H1 (cell line): ENCODE measurements around the gene TJP2. TPM values are rescaled to one million over a fixed set of nuclear protein-coding genes. Genes with fewer than 3 reads are reported as not detected.

Source experiments
- CTCF ChIA-PET: fragments of 300-600 bp; sonication (Branson Sonifier 250); formaldehyde crosslinking; loops from one replicate; lab custom pipeline; 2021; ENCODE audit not compliant: partially characterized antibody; lab: Charles Lee
- POLR2A ChIA-PET: fragments of 300-600 bp; sonication (Branson Sonifier 250); formaldehyde crosslinking; loops from one replicate; lab custom pipeline; 2021; ENCODE audit warnings: inconsistent platforms; ENCODE audit not compliant: partially characterized antibody; lab: Charles Lee
- DNase-seq, 2 experiments: peaks; one replicate each; pipeline versions ENCODE4 v3.0.0 to v3.0.0-alpha.2; 2010 to 2022; ENCODE audit warnings: low spot score in 2 of 2, low read depth in 1 of 2, mixed read lengths in 1 of 2
- FAIRE-seq: peaks from 2 replicates; lab custom pipeline; 2011; peaks lifted over from hg19 to GRCh38; lab: Jason Lieb, UNC
- H2AFZ ChIP-seq: 2 replicates; pipeline ENCODE4 v1.8.1; 2012; ENCODE audit warnings: low read length, inconsistent platforms
- H2AK5ac ChIP-seq: 2 replicates; pipeline ENCODE4 v1.6.1; 2013; ENCODE audit warnings: low read depth, low read length
- H2BK120ac ChIP-seq: replicated peaks from 2 replicates; pipeline ENCODE3; 2013; ENCODE audit warnings: low read depth, low read length, inconsistent platforms
- H2BK12ac ChIP-seq: 2 replicates; pipeline ENCODE4 v1.6.1; 2013; ENCODE audit warnings: low read depth, low read length
- H2BK15ac ChIP-seq: 2 replicates; pipeline ENCODE4 v1.6.1; 2013; ENCODE audit warnings: low read length
- H2BK20ac ChIP-seq: 2 replicates; pipeline ENCODE4 v1.6.1; 2013; ENCODE audit warnings: low read length
- H2BK5ac ChIP-seq: 2 replicates; pipeline ENCODE4 v1.6.1; 2013; ENCODE audit warnings: low read depth, low read length
- H3K14ac ChIP-seq: 2 replicates; pipeline ENCODE4 v1.6.1; 2013; ENCODE audit warnings: inconsistent platforms; ENCODE audit not compliant: insufficient read length
- H3K18ac ChIP-seq: 2 replicates; pipeline ENCODE4 v1.6.1; 2013; ENCODE audit warnings: low read length; ENCODE audit errors: extremely low read depth
- H3K23ac ChIP-seq: 2 replicates; pipeline ENCODE4 v1.6.1; 2013; ENCODE audit warnings: inconsistent platforms; ENCODE audit not compliant: insufficient read length
- H3K23me2 ChIP-seq: 2 replicates; pipeline ENCODE4 v1.6.1; 2013; ENCODE audit warnings: low read depth, low read length
- H3K27ac ChIP-seq: 2 replicates; pipeline ENCODE4 v1.6.1; 2011; ENCODE audit warnings: low read depth, low read length, inconsistent platforms
- H3K27me3 ChIP-seq, 4 experiments: replicated peaks in 1 of 4; 1 replicate in 1 of 4; 2 replicates in 3 of 4; pipeline versions ENCODE4 v1.6.1 to v1.8.1; 2011 to 2013; ENCODE audit warnings: low read length in 3 of 4, mild to moderate bottlenecking in 3 of 4, inconsistent platforms in 2 of 4, mixed read lengths in 2 of 4, moderate library complexity in 1 of 4; ENCODE audit not compliant: control insufficient read depth in 3 of 4, insufficient read depth in 3 of 4; ENCODE audit errors: extremely low read depth in 1 of 4
- H3K36me3 ChIP-seq, 4 experiments: 2 replicates each; pipeline versions ENCODE4 v1.6.1 to v1.8.1; 2011 to 2013; ENCODE audit warnings: mild to moderate bottlenecking in 4 of 4, low read length in 3 of 4, moderate library complexity in 2 of 4, control low read depth in 1 of 4, inconsistent platforms in 1 of 4; ENCODE audit not compliant: insufficient read depth in 4 of 4, control insufficient read depth in 2 of 4
- H3K4ac ChIP-seq: replicated peaks from 2 replicates; pipeline ENCODE3; 2013; ENCODE audit warnings: low read length, low read depth, mixed read lengths, inconsistent platforms; ENCODE audit not compliant: insufficient read length
- H3K4me1 ChIP-seq, 4 experiments: replicated peaks in 1 of 4; 1 replicate in 1 of 4; 2 replicates in 3 of 4; pipeline versions ENCODE4 v1.6.1 to v1.8.1; 2011 to 2013; ENCODE audit warnings: low read length in 3 of 4, inconsistent platforms in 2 of 4, mixed read lengths in 1 of 4; ENCODE audit not compliant: insufficient read depth in 4 of 4, control insufficient read depth in 3 of 4
- H3K4me2 ChIP-seq, 2 experiments: 2 replicates each; pipeline versions ENCODE4 v1.6.1 to v1.8.1; 2011 to 2013; ENCODE audit warnings: low read depth in 2 of 2, low read length in 2 of 2, control low read depth in 1 of 2, inconsistent platforms in 1 of 2, mild to moderate bottlenecking in 1 of 2; ENCODE audit not compliant: insufficient read depth in 1 of 2
- H3K4me3 ChIP-seq, 4 experiments: fragments of 200-600, 300-600 bp in 1 of 4; sonication (generic), shearing (Covaris generic), sonication (Bioruptor Twin) in 1 of 4; 2 replicates each; pipeline versions ENCODE4 v1.5.1 to v1.8.1; 2011 to 2016; ENCODE audit warnings: low read length in 4 of 4, low read depth in 3 of 4, control low read depth in 2 of 4, inconsistent platforms in 2 of 4, mild to moderate bottlenecking in 2 of 4, mixed read lengths in 1 of 4, moderate library complexity in 1 of 4; ENCODE audit not compliant: insufficient read depth in 2 of 4; ENCODE audit errors: extremely low read depth in 1 of 4
- H3K56ac ChIP-seq: replicated peaks from 2 replicates; pipeline ENCODE3; 2013; ENCODE audit warnings: low read depth, mild to moderate bottlenecking, mixed read lengths, low read length, inconsistent platforms; ENCODE audit not compliant: insufficient read length
- H3K79me1 ChIP-seq: 2 replicates; pipeline ENCODE4 v1.6.1; 2013; ENCODE audit warnings: low read depth, low read length, control low read depth
- H3K79me2 ChIP-seq, 2 experiments: 2 replicates each; pipeline versions ENCODE4 v1.6.1 to v1.8.1; 2012 to 2013; ENCODE audit warnings: low read length in 2 of 2, mild to moderate bottlenecking in 2 of 2, inconsistent platforms in 1 of 2; ENCODE audit not compliant: insufficient read depth in 2 of 2, control insufficient read depth in 1 of 2
- H3K9ac ChIP-seq, 4 experiments: replicated peaks in 1 of 4; 1 replicate in 1 of 4; 2 replicates in 3 of 4; pipeline versions ENCODE4 v1.6.1 to v1.8.1; 2011 to 2013; ENCODE audit warnings: low read depth in 3 of 4, low read length in 3 of 4, control low read depth in 2 of 4, mild to moderate bottlenecking in 2 of 4, moderate library complexity in 2 of 4, inconsistent platforms in 1 of 4; ENCODE audit errors: extremely low read depth in 1 of 4
- H3K9me3 ChIP-seq, 2 experiments: 2 replicates each; pipeline versions ENCODE4 v1.6.1 to v1.8.1; 2012 to 2013; ENCODE audit warnings: mild to moderate bottlenecking in 2 of 2, moderate library complexity in 2 of 2, control low read depth in 1 of 2, inconsistent platforms in 1 of 2, low read depth in 1 of 2, low read length in 1 of 2, mixed read lengths in 1 of 2; ENCODE audit not compliant: insufficient read depth in 2 of 2
- H4K20me1 ChIP-seq, 2 experiments: replicated peaks in 1 of 2; 2 replicates each; pipeline versions ENCODE3 to v1.8.1; 2011 to 2013; ENCODE audit warnings: inconsistent platforms in 2 of 2, low read length in 2 of 2, mild to moderate bottlenecking in 1 of 2; ENCODE audit not compliant: insufficient read depth in 2 of 2, control insufficient read depth in 1 of 2
- H4K5ac ChIP-seq: 2 replicates; pipeline ENCODE4 v1.6.1; 2013; ENCODE audit warnings: low read length, low read depth, mixed read lengths, inconsistent platforms; ENCODE audit not compliant: insufficient read length
- H4K8ac ChIP-seq: 2 replicates; pipeline ENCODE4 v1.8.0; 2013; ENCODE audit warnings: mild to moderate bottlenecking, moderate library complexity, low read length, inconsistent platforms; ENCODE audit not compliant: insufficient read depth; ENCODE audit errors: extremely low read depth
- H4K91ac ChIP-seq: replicated peaks from 2 replicates; pipeline ENCODE3; 2013; ENCODE audit warnings: low read length, mixed read lengths, inconsistent platforms; ENCODE audit not compliant: insufficient read length
- ASH2L ChIP-seq: fragments of 200-600, 300-600 bp; sonication (generic); IDR thresholded peaks from one replicate; pipeline ENCODE4 v1.7.1; 2017; ENCODE audit warnings: low read length
- ATF3 ChIP-seq: IDR thresholded peaks from 2 replicates; pipeline ENCODE4 v1.6.1; 2011; ENCODE audit warnings: low read depth, mild to moderate bottlenecking, low read length; ENCODE audit not compliant: insufficient read depth
- BACH1 ChIP-seq: IDR thresholded peaks from 2 replicates; pipeline ENCODE4 v1.6.1; 2012; ENCODE audit warnings: low read length, improper control_type of control experiment
- CHD2 ChIP-seq: IDR thresholded peaks from 2 replicates; pipeline ENCODE4 v1.6.1; 2012; ENCODE audit warnings: low read length, improper control_type of control experiment
- GTF2F1 ChIP-seq: IDR thresholded peaks from 2 replicates; pipeline ENCODE4 v1.6.1; 2012; ENCODE audit warnings: low read depth, low read length, improper control_type of control experiment, borderline replicate concordance
- JUN ChIP-seq: IDR thresholded peaks from 2 replicates; pipeline ENCODE4 v1.6.1; 2011; ENCODE audit warnings: low read depth, mild to moderate bottlenecking, improper control_type of control experiment, low read length
- KDM1A ChIP-seq: fragments of 200-600, 300-600 bp; sonication (generic); IDR thresholded peaks from 2 replicates; pipeline ENCODE4 v1.7.1; 2016; ENCODE audit warnings: mild to moderate bottlenecking, low read length, borderline replicate concordance
- KDM5A ChIP-seq: fragments of 200-600 bp; IDR thresholded peaks from 2 replicates; pipeline ENCODE4 v1.7.1; 2012; ENCODE audit warnings: mild to moderate bottlenecking, low read length, inconsistent platforms, mixed read lengths
- SRF ChIP-seq: IDR thresholded peaks from 2 replicates; pipeline ENCODE4 v1.6.1; 2011; ENCODE audit warnings: mild to moderate bottlenecking, low read depth, low read length, moderate library complexity
- TEAD4 ChIP-seq: IDR thresholded peaks from 2 replicates; pipeline ENCODE4 v1.6.1; 2012; ENCODE audit warnings: low read depth, low read length, inconsistent platforms, mixed read lengths
- YY1 ChIP-seq: IDR thresholded peaks from 2 replicates; pipeline ENCODE4 v1.6.1; 2011; ENCODE audit warnings: low read depth, mild to moderate bottlenecking, low read length
- WGBS, 2 experiments: shearing (Covaris generic) in 1 of 2; methylation state at CpG; one replicate each; pipeline versions ENCODE4 v1.1.6 to v1.1.7; 2013 to 2015; ENCODE audit warnings: low lambda C conversion rate in 2 of 2, mixed read lengths in 2 of 2, inconsistent platforms in 1 of 2, low coverage in 1 of 2, missing lambda C conversion rate in 1 of 2; ENCODE audit not compliant: insufficient replicate concordance in 2 of 2, insufficient coverage in 1 of 2, insufficient read length in 1 of 2; ENCODE audit errors: extremely low coverage in 1 of 2, missing lambda C conversion rate in 1 of 2; 5-methylcytosine and 5-hydroxymethylcytosine counted together
- polyA plus RNA-seq, 7 experiments: library from polyadenylated mRNA; depleted of rRNA in 3 of 7; stranded (reverse) in 5 of 7; unstranded in 2 of 7; fragments of >200 nt in 5 of 7; fragments of 200-250 nt in 2 of 7; gene quantifications; 1 replicate in 5 of 7; 2 replicates in 1 of 7; 4 replicates in 1 of 7; pipeline versions ENCODE4 v1.2.1 to v1.2.3, GENCODE V29; 2011 to 2013; ENCODE audit warnings: missing spikeins in 2 of 7, mixed read lengths in 2 of 7
- total RNA-seq: library from RNA; stranded (reverse); fragmentation: NEBNext Ultra II Directional; extraction: Animal tissue kit (Norgen Biotek cat#: 25700); gene quantifications from 2 replicates; pipeline ENCODE4 v1.2.1, GENCODE V29; 2021
- TF ChIP-seq, protein P1 (sequence below), 3 experiments: IDR thresholded peaks; 1 replicate in 2 of 3; 2 replicates in 1 of 3; pipeline versions ENCODE4 v1.5.1 to v1.6.1; 2011; ENCODE audit warnings: low read length in 3 of 3, mild to moderate bottlenecking in 3 of 3, inconsistent platforms in 2 of 3, low read depth in 1 of 3, moderate library complexity in 1 of 3; ENCODE audit not compliant: insufficient read depth in 1 of 3; ENCODE audit errors: control extremely low read depth in 1 of 3

Gene TJP2
- total and polyA plus RNA-seq, 2 of the 8 experiments (the other 6 are each of a cell fraction or from before 2014, with no cell fraction given), result 54.9 to 137 TPM

DNA sequence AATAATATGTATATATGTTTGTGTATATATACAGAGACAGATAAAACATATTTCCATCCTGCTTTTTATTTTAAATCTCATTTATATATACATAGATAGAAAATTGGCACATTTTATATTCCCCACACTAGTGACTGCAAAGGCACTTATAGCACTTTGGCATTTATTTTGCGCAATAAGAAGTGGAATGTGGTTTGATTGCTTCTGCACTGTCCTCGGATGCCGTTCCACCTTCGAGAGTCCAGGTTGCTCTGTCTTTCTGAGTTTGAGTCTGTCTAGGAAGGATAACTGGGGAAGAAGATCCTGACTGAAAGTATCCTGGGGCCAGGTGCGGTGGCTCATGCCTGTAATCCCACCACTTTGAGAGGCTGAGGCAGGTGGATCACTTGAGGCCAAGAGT, 84.5 kb downstream of the TJP2 start:
- Histone ChIP-seq H2BK20ac (no peak overlapping the region), H3K27me3 (no peaks in the 10 kb centered on the region), H2AFZ (no peak overlapping the region), H3K14ac (no peak overlapping the region), H3K4me3 (no peak overlapping the region), H2BK12ac (no peak overlapping the region), H4K8ac (no peak overlapping the region), H4K91ac (no peak overlapping the region), H3K23me2 (no peaks in the 10 kb centered on the region), H2BK120ac (no peak overlapping the region), H4K20me1 (no peaks in the 10 kb centered on the region), H3K9ac (no peak overlapping the region), H3K4me2 (no peak overlapping the region), H3K4ac (no peak overlapping the region), H4K5ac (no peak overlapping the region), H3K4me1 (no peaks in the 10 kb centered on the region), H3K79me2 (no peaks in the 10 kb centered on the region), H3K79me1 (no peaks in the 10 kb centered on the region), H3K27ac (no peak overlapping the region), H3K36me3 (peaks cover 8 to 17% (median 10%) of the 10 kb centered on the region in 4 experiments), H3K56ac (no peak overlapping the region), H3K9me3 (no peaks in the 10 kb centered on the region), H2BK5ac (no peak overlapping the region), H2AK5ac (no peak overlapping the region), H3K18ac (no peak overlapping the region), H3K23ac (no peak overlapping the region), H2BK15ac (no peak overlapping the region)
- FAIRE-seq (no peak), DNase-seq (no peak)
- no peak for TF ChIP-seq KDM5A
- TF ChIP-seq GTF2F1, result no peak
- TF ChIP-seq, protein P1, sequence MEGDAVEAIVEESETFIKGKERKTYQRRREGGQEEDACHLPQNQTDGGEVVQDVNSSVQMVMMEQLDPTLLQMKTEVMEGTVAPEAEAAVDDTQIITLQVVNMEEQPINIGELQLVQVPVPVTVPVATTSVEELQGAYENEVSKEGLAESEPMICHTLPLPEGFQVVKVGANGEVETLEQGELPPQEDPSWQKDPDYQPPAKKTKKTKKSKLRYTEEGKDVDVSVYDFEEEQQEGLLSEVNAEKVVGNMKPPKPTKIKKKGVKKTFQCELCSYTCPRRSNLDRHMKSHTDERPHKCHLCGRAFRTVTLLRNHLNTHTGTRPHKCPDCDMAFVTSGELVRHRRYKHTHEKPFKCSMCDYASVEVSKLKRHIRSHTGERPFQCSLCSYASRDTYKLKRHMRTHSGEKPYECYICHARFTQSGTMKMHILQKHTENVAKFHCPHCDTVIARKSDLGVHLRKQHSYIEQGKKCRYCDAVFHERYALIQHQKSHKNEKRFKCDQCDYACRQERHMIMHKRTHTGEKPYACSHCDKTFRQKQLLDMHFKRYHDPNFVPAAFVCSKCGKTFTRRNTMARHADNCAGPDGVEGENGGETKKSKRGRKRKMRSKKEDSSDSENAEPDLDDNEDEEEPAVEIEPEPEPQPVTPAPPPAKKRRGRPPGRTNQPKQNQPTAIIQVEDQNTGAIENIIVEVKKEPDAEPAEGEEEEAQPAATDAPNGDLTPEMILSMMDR (IDR thresholded peaks at IDR 0.05; ENCODE audit: control extremely low read depth in 1 of 3, insufficient read depth in 1 of 3, low read depth in 1 of 3, low read length in 3 of 3), result no peak
- TF ChIP-seq ASH2L, result no peak
- TF ChIP-seq TEAD4, result no peak
- TF ChIP-seq ATF3, result no peak
- no peak for TF ChIP-seq BACH1
- TF ChIP-seq KDM1A, result no peak
- TF ChIP-seq CHD2, result no peak
- no peak for TF ChIP-seq SRF
- no peak for TF ChIP-seq YY1
- no peak for TF ChIP-seq JUN
- CTCF ChIA-PET, result no interaction called here
- POLR2A ChIA-PET, result no interaction called here
- 98% methylated on average over 5 of the region's 5 CpGs; no CpG with 5 or more reads in 1 of the 2 experiments for WGBS, 2 experiments
